GM20431 (cell line): Measurements from ENCODE around the gene KCNQ1.

Source experiments
- in situ Hi-C: fragments of 300-500 bp; cut with MseI, MboI; formaldehyde crosslinking; loops from one replicate; pipeline ENCODE4 v1.15.0; 2020; ENCODE audit warnings: low sequenced_read_pairs; ENCODE audit not compliant: unreplicated experiment

Gene KCNQ1

GRCh38 chr11:2838676-2839294, 394.0 kb downstream of the KCNQ1 start:
- in situ Hi-C loops, result no loop called here

- in situ Hi-C loops, result no loop called here
These were observed 394.7 kb downstream of the KCNQ1 start for GRCh38 chr11:2839395-2839943.

GRCh38 chr11:2841411-2842190, 396.8 kb downstream of the KCNQ1 start:
- in situ Hi-C loops, result no loop called here

- in situ Hi-C loops, result no loop called here
These were observed 398.1 kb downstream of the KCNQ1 start for GRCh38 chr11:2842876-2843275.

GRCh38 chr11:2843551-2843950, 398.7 kb downstream of the KCNQ1 start:
- in situ Hi-C loops, result no loop called here

- in situ Hi-C loops, result no loop called here
These were observed 399.5 kb downstream of the KCNQ1 start for GRCh38 chr11:2844116-2844842.

- in situ Hi-C loops, result no loop called here
These were observed 400.2 kb downstream of the KCNQ1 start for GRCh38 chr11:2844996-2845395.

- in situ Hi-C loops, result no loop called here
These were observed 401.2 kb downstream of the KCNQ1 start for GRCh38 chr11:2846056-2846455.

GRCh38 chr11:2846470-2846869, 401.7 kb downstream of the KCNQ1 start:
- in situ Hi-C loops, result no loop called here

- in situ Hi-C loops, result no loop called here
These were observed 402.8 kb downstream of the KCNQ1 start for GRCh38 chr11:2847561-2847960.

GRCh38 chr11:2848497-2848896, 403.7 kb downstream of the KCNQ1 start:
- in situ Hi-C loops, result no loop called here

GRCh38 chr11:2849994-2850770, 405.4 kb downstream of the KCNQ1 start:
- in situ Hi-C loops, result no loop called here

- in situ Hi-C loops, result no loop called here
These were observed 408.6 kb downstream of the KCNQ1 start for GRCh38 chr11:2853401-2853800.

- in situ Hi-C loops, result no loop called here
These were observed 409.3 kb downstream of the KCNQ1 start for GRCh38 chr11:2853997-2854560.

GRCh38 chr11:2855162-2855561, 410.4 kb downstream of the KCNQ1 start:
- in situ Hi-C loops, result no loop called here

- in situ Hi-C loops, result no loop called here
These were observed 412.5 kb downstream of the KCNQ1 start for GRCh38 chr11:2857276-2857675.

- in situ Hi-C loops, result no loop called here
These were observed 413.1 kb downstream of the KCNQ1 start for GRCh38 chr11:2857918-2858317.

GRCh38 chr11:2858995-2859698, 414.3 kb downstream of the KCNQ1 start:
- in situ Hi-C loops, result no loop called here

- in situ Hi-C loops, result no loop called here
These were observed 414.9 kb downstream of the KCNQ1 start for GRCh38 chr11:2859699-2860037.
